Omental fat pad (tissue), 4 donors: Measurements from ENCODE around the gene P2RX6. TPM values are rescaled to one million over a fixed set of nuclear protein-coding genes. Genes with fewer than 3 reads are reported as not detected.

Experiments
- ATAC-seq: fragments of 150-250 bp; one replicate; pipeline ENCODE4 v1.9.1; 2016; ENCODE audit warnings: mild to moderate bottlenecking, moderate library complexity; ENCODE audit not compliant: low FRiP score
- DNase-seq: peaks from one replicate; pipeline ENCODE4 v3.0.0-alpha.2; 2019; ENCODE audit warnings: low spot score
- CTCF ChIP-seq, 3 donors: fragments of 450-650 bp; IDR thresholded peaks; one replicate each; pipeline ENCODE4 v1.5.1; 2016 to 2017; ENCODE audit warnings: antibody characterized with exemption in 3 of 3, mild to moderate bottlenecking in 3 of 3, moderate library complexity in 2 of 3
- total RNA-seq, 4 donors: library from RNA; depleted of rRNA; stranded (reverse); fragments of >200 nt; gene quantifications; one replicate each; pipeline ENCODE4 v1.1.0, GENCODE V29; 2016

The P2RX6 gene
- total RNA-seq, 4 donors from 2014 or later, result 1.0 to 1.9 TPM; not detected in 2

- DNase-seq, result no peak
- no peak for ATAC-seq
- no peak for TF ChIP-seq CTCF (IDR thresholded peaks at IDR 0.05)
Measured at GRCh38 chr22:20991252-20992055, 23.5 kb upstream of the P2RX6 start.

GRCh38 chr22:20992056-20992442 is 22.9 kb upstream of the P2RX6 start:
- no peak for ATAC-seq
- TF ChIP-seq CTCF (IDR thresholded peaks at IDR 0.05), result no peak
- DNase-seq, result no peak

- TF ChIP-seq CTCF (IDR thresholded peaks at IDR 0.05), result no peak
- DNase-seq (no peak), ATAC-seq (no peak)
Measured at GRCh38 chr22:20992456-20993303, 22.3 kb upstream of the P2RX6 start.

DNA sequence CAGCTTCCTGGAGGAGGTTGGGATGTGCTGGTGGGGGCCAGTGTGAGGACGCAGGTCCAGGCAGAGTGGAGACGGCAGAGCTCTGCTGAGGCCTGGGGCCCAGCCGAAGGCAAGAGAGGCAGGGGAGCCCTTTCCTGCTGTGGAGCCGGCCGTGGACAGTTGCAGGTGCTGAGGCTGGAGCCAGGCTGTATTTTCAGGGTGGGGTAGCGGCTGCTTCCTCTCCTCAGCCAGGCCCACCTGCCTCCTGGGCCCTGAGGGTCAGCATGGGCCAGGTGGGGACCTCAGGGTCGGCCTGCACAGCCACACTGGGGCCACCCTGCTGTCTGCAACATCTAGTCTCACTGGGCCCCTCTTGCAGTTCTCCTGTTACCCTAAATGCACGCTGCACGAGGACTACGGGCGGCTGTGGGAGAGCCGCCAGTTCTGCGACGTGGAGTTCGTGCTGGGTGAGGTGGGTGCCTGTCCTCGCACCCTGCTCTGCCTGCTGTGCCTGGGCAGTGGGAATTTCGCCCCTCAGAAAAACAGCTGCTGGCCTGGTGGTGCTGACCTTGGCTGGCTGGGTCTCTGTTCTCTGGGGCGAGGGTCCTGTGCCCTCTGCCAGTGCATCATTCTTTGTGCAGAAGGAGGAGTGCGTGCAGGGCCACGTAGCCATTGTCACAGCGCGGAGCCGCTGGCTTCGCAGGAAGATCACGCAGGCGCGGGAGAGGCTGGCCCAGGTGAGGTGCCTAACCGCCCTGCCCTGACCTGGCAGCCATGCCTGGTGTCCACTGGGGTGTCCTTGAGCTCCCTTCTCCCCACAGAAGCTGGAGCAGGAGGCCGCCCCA is 21.4 kb upstream of the P2RX6 start:
- ATAC-seq (no peak), DNase-seq (no peak)
- no peak for TF ChIP-seq CTCF (IDR thresholded peaks at IDR 0.05)

- ATAC-seq, result no peak
- no peak for DNase-seq
- TF ChIP-seq CTCF (IDR thresholded peaks at IDR 0.05), result no peak
Measured at GRCh38 chr22:20994128-20994901, 20.6 kb upstream of the P2RX6 start.

DNA sequence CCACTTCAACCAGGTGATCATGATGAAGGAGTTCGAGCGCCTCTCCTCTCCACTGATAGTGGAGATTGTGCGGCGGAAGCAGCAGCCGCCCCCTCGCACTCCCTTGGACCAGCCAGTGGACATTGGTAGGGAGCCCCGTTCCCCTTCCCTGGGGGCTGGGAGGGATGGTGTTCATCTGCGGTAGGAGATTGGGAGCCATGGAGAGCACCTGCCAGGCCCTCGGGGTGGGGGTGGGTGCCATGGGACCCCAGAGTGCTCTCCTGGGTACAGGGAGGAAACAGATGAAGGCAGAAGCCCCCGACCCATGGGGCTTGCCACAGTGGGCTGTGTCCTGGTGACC is 20.1 kb upstream of the P2RX6 start:
- ATAC-seq, result no peak
- no peak for TF ChIP-seq CTCF (IDR thresholded peaks at IDR 0.05)
- DNase-seq, result no peak
